Measurements from ENCODE around the gene RNASEH2A. TPM values are rescaled to one million over a fixed set of nuclear protein-coding genes. Genes with fewer than 3 reads are reported as not detected.

RNASEH2A gene
- total and polyA plus RNA-seq, 2 donors (not counting 1 experiment from before 2014, with no cell fraction given), result 14.5 to 18.9 TPM

- ChIA-PET POLR2A (interaction anchor here (0.6 to 6.9 kb wide), 3 partner anchors 8 to 50 kb away, joined by 4 to 233 read pairs (median 36); partner anchors contain the start of gene JUNB), CTCF (interaction anchor here (0.5 to 27.9 kb wide), 8 partner anchors 8 to 97 kb away, joined by 3 to 1147 read pairs (median 20); partner anchors contain the start of genes DHPS, JUNB, PRDX2 and RNASEH2A)
- Histone ChIP-seq H3K27me3 (replicated peaks in 1 of 4; ENCODE audit: control extremely low read depth in 1 of 4, control insufficient read depth in 3 of 4, insufficient read depth in 4 of 4, low read length in 3 of 4) (no peaks in the 10 kb centered on the region), H3K27ac (ENCODE audit: low read length in 2 of 2) (peak overlapping the region; percentile 83 to 86), H3K36me3 (replicated peaks in 1 of 2; ENCODE audit: control extremely low read depth in 1 of 2, control insufficient read depth in 1 of 2, extremely low read depth in 1 of 2, insufficient read depth in 2 of 2, low read length in 1 of 2) (no peaks in the 10 kb centered on the region), H3K4me3 (ENCODE audit: control extremely low read depth in 1 of 5, extremely low read depth in 1 of 5, insufficient read depth in 1 of 5, low read depth in 2 of 5, low read length in 4 of 5) (no peak overlapping the region), H3K4me2 (replicated peaks; ENCODE audit: low read depth, low read length, poor library complexity, severe bottlenecking) (peak overlapping the region; percentile 95), H3K9ac (ENCODE audit: low read length) (no peak overlapping the region), H2AFZ (ENCODE audit: insufficient read depth, low read depth, low read length, poor library complexity, severe bottlenecking) (peak overlapping the region; percentile 20), H4K20me1 (ENCODE audit: control insufficient read depth, insufficient read depth, low read length, poor library complexity, severe bottlenecking) (no peaks in the 10 kb centered on the region), H3K9me3 (ENCODE audit: control extremely low read depth in 1 of 3, control insufficient read depth in 2 of 3, insufficient read depth in 1 of 3, low read length in 2 of 3) (no peaks in the 10 kb centered on the region), H3K4me1 (ENCODE audit: control insufficient read depth in 2 of 2, insufficient read depth in 2 of 2, low read length in 2 of 2) (peaks cover 45 to 65% of the 10 kb centered on the region in 2 donors), H3K79me2 (ENCODE audit: control insufficient read depth, insufficient read depth, low read length) (peaks cover 2% of the 10 kb centered on the region)
- ATAC-seq (ENCODE audit: low read depth) (no peak), DNase-seq (no peak)
- Mint-ChIP-seq H3K27me3 (no peaks in the 10 kb centered on the region), H3K27ac (peak overlapping the region; percentile 84), H3K4me1 (peaks cover 51% of the 10 kb centered on the region), H3K9me3 (ENCODE audit: insufficient read depth) (no peaks in the 10 kb centered on the region), H3K4me3 (peak overlapping the region; percentile 88)
- WGBS (ENCODE audit: insufficient coverage), result 84% methylated on average over 13 of the region's 15 CpGs
- intact Hi-C loops (cut with micrococcal nuclease), result no loop called here
- TF ChIP-seq EZH2 (IDR thresholded peaks at IDR 0.05; ENCODE audit: borderline replicate concordance, insufficient read depth, low read depth, low read length, poor library complexity, severe bottlenecking) (no peak), CTCF (IDR thresholded peaks at IDR 0.05) (no peak)
Measured at GRCh38 chr19:12779162-12779993, 27.0 kb upstream of the RNASEH2A start.

GRCh38 chr19:12782174-12782423, 24.3 kb upstream of the RNASEH2A start:
- intact Hi-C loops (cut with micrococcal nuclease), result loop anchor here (1.0 kb wide), 1 partner anchor 8 kb away; no protein-coding TSS in a partner anchor
- Mint-ChIP-seq H3K9me3 (ENCODE audit: insufficient read depth) (no peaks in the 10 kb centered on the region), H3K27me3 (no peaks in the 10 kb centered on the region), H3K4me1 (peaks cover 49% of the 10 kb centered on the region), H3K4me3 (peak overlapping the region; percentile 89), H3K27ac (no peak overlapping the region)
- TF ChIP-seq CTCF (IDR thresholded peaks at IDR 0.05) (no peak), EZH2 (IDR thresholded peaks at IDR 0.05; ENCODE audit: borderline replicate concordance, insufficient read depth, low read depth, low read length, poor library complexity, severe bottlenecking) (no peak)
- ChIA-PET CTCF (interaction anchor here (0.6 to 27.9 kb wide), 3 partner anchors 16 to 152 kb away, joined by 3 to 1147 read pairs (median 6); partner anchors contain the start of genes JUNB, PRDX2, RNASEH2A and THSD8), POLR2A (interaction anchor here (4.9 kb wide), 1 partner anchor 11 kb away, joined by 118 read pairs; the partner anchor contains the start of gene JUNB)
- Histone ChIP-seq H3K4me3 (ENCODE audit: control extremely low read depth in 1 of 5, extremely low read depth in 1 of 5, insufficient read depth in 1 of 5, low read depth in 2 of 5, low read length in 4 of 5) (peak overlapping the region in 4 of 5 experiments; percentile 55 to 64 (median 57)), H3K36me3 (replicated peaks in 1 of 2; ENCODE audit: control extremely low read depth in 1 of 2, control insufficient read depth in 1 of 2, extremely low read depth in 1 of 2, insufficient read depth in 2 of 2, low read length in 1 of 2) (no peaks in the 10 kb centered on the region), H3K9me3 (ENCODE audit: control extremely low read depth in 1 of 3, control insufficient read depth in 2 of 3, insufficient read depth in 1 of 3, low read length in 2 of 3) (no peaks in the 10 kb centered on the region), H3K4me2 (replicated peaks; ENCODE audit: low read depth, low read length, poor library complexity, severe bottlenecking) (peak overlapping the region; percentile 96), H3K4me1 (ENCODE audit: control insufficient read depth in 2 of 2, insufficient read depth in 2 of 2, low read length in 2 of 2) (peaks cover 67 to 81% of the 10 kb centered on the region in 2 donors), H3K79me2 (ENCODE audit: control insufficient read depth, insufficient read depth, low read length) (no peaks in the 10 kb centered on the region), H3K27me3 (replicated peaks in 1 of 4; ENCODE audit: control extremely low read depth in 1 of 4, control insufficient read depth in 3 of 4, insufficient read depth in 4 of 4, low read length in 3 of 4) (no peaks in the 10 kb centered on the region), H3K27ac (ENCODE audit: low read length in 2 of 2) (peak overlapping the region; percentile 92 to 97), H3K9ac (ENCODE audit: low read length) (peak overlapping the region; percentile 76), H4K20me1 (ENCODE audit: control insufficient read depth, insufficient read depth, low read length, poor library complexity, severe bottlenecking) (no peaks in the 10 kb centered on the region), H2AFZ (ENCODE audit: insufficient read depth, low read depth, low read length, poor library complexity, severe bottlenecking) (no peak overlapping the region)
- 1% methylated on average over 12 of the region's 12 CpGs for WGBS (ENCODE audit: insufficient coverage)
- DNase-seq, result no peak
- no peak for ATAC-seq (ENCODE audit: low read depth)
